IMR-90 (cell line): Measurements from ENCODE around the gene KLHL42. TPM values are rescaled to one million over a fixed set of nuclear protein-coding genes. Genes with fewer than 3 reads are reported as not detected.

ENCODE experiments used
- ATAC-seq: fragments of 200-7000 bp; cut with Tn5 transposase; 2 replicates; pipeline ENCODE4 v1.9.1; 2020; ENCODE audit warnings: low read depth, mild to moderate bottlenecking, moderate library complexity
- BruUV-seq: library from RNA; stranded (reverse); fragments of 400-500 nt; replicated peaks from 2 replicates; lab custom pipeline; 2021; lab: Mats Ljungman, UMichigan
- CTCF ChIA-PET: fragments of 300-600 bp; formaldehyde crosslinking; extraction: SDS; loops from one replicate; lab custom pipeline; 2021; ENCODE audit warnings: antibody characterized with exemption; lab: Yijun Ruan, JAX
- POLR2A ChIA-PET: fragments of 300-600 bp; sonication (Branson Sonifier 250); formaldehyde crosslinking; loops from one replicate; lab custom pipeline; 2022; ENCODE audit warnings: antibody characterized with exemption; ENCODE audit not compliant: unreplicated experiment; lab: Charles Lee
- DNase-seq: peaks from one replicate; pipeline ENCODE4 v3.0.0; 2013
- H2AFZ ChIP-seq: replicated peaks from 2 replicates; pipeline ENCODE3; 2013; ENCODE audit warnings: low read length, mild to moderate bottlenecking; ENCODE audit not compliant: poor library complexity
- H2AK5ac ChIP-seq: 2 replicates; pipeline ENCODE4 v1.6.1; 2013; ENCODE audit warnings: low read depth, low read length, inconsistent platforms
- H2AK9ac ChIP-seq: replicated peaks from 2 replicates; pipeline ENCODE3; 2013; ENCODE audit warnings: mild to moderate bottlenecking, low read depth, low read length, moderate library complexity; ENCODE audit not compliant: poor library complexity
- H2BK120ac ChIP-seq: 2 replicates; pipeline ENCODE4 v1.6.1; 2013; ENCODE audit warnings: low read depth, low read length, inconsistent platforms
- H2BK15ac ChIP-seq: 3 replicates; pipeline ENCODE4 v1.6.1; 2013; ENCODE audit warnings: low read depth, low read length, inconsistent platforms
- H2BK20ac ChIP-seq: 2 replicates; pipeline ENCODE4 v1.6.1; 2013; ENCODE audit warnings: low read depth, mild to moderate bottlenecking, inconsistent platforms, low read length, moderate library complexity
- H2BK5ac ChIP-seq: 2 replicates; pipeline ENCODE4 v1.6.1; 2013; ENCODE audit warnings: mild to moderate bottlenecking, low read depth, low read length, inconsistent platforms; ENCODE audit not compliant: poor library complexity, severe bottlenecking
- H3K14ac ChIP-seq: replicated peaks from 2 replicates; pipeline ENCODE4 v1.6.1; 2013; ENCODE audit warnings: low read depth, low read length, inconsistent platforms
- H3K18ac ChIP-seq: 2 replicates; pipeline ENCODE4 v1.6.1; 2013; ENCODE audit warnings: low read depth, low read length, control low read depth
- H3K23ac ChIP-seq: 2 replicates; pipeline ENCODE4 v1.6.1; 2013; ENCODE audit warnings: low read depth, low read length, inconsistent platforms
- H3K27ac ChIP-seq: 2 replicates; pipeline ENCODE4 v1.5.1; 2013; ENCODE audit warnings: mild to moderate bottlenecking, control low read depth, low read length; ENCODE audit not compliant: insufficient read depth
- H3K27me3 ChIP-seq: 2 replicates; pipeline ENCODE4 v1.6.1; 2013; ENCODE audit warnings: low read length; ENCODE audit not compliant: control insufficient read depth, insufficient read depth
- H3K36me3 ChIP-seq: 2 replicates; pipeline ENCODE4 v1.6.1; 2013; ENCODE audit warnings: low read length, mixed read lengths; ENCODE audit not compliant: control insufficient read depth, insufficient read depth
- H3K4ac ChIP-seq: 2 replicates; pipeline ENCODE4 v1.6.1; 2013; ENCODE audit warnings: low read depth, low read length, inconsistent platforms
- H3K4me1 ChIP-seq: 2 replicates; pipeline ENCODE4 v1.6.1; 2013; ENCODE audit warnings: low read length, mixed read lengths; ENCODE audit not compliant: control insufficient read depth, insufficient read depth
- H3K4me2 ChIP-seq: 2 replicates; pipeline ENCODE4 v1.6.1; 2013; ENCODE audit warnings: low read depth, mild to moderate bottlenecking, control low read depth, low read length, moderate library complexity
- H3K4me3 ChIP-seq: 2 replicates; pipeline ENCODE4 v1.5.1; 2013; ENCODE audit warnings: low read depth, mild to moderate bottlenecking, control low read depth, low read length, moderate library complexity; ENCODE audit not compliant: insufficient read depth
- H3K56ac ChIP-seq: 2 replicates; pipeline ENCODE4 v1.6.1; 2013; ENCODE audit warnings: low read length, inconsistent platforms; ENCODE audit not compliant: insufficient read depth; ENCODE audit errors: extremely low read depth
- H3K79me1 ChIP-seq, 2 experiments: 2 replicates each; pipeline ENCODE4 v1.6.1; 2013; ENCODE audit warnings: low read length in 2 of 2, inconsistent platforms in 1 of 2, low read depth in 1 of 2
- H3K9ac ChIP-seq: 2 replicates; pipeline ENCODE4 v1.6.1; 2013; ENCODE audit warnings: low read depth, low read length, control low read depth
- H3K9me1 ChIP-seq: 2 replicates; pipeline ENCODE4 v1.6.1; 2013; ENCODE audit warnings: low read length, inconsistent platforms; ENCODE audit not compliant: insufficient read depth
- H3K9me3 ChIP-seq: 2 replicates; pipeline ENCODE4 v1.6.1; 2013; ENCODE audit warnings: low read length; ENCODE audit not compliant: control insufficient read depth, insufficient read depth
- H4K20me1 ChIP-seq: 2 replicates; pipeline ENCODE4 v1.6.1; 2013; ENCODE audit warnings: low read length, inconsistent platforms; ENCODE audit not compliant: insufficient read depth
- H4K5ac ChIP-seq: 2 replicates; pipeline ENCODE4 v1.6.1; 2013; ENCODE audit warnings: mild to moderate bottlenecking, low read depth, low read length, control low read depth
- H4K8ac ChIP-seq, 2 experiments: 2 replicates each; pipeline ENCODE4 v1.6.1; 2013; ENCODE audit warnings: low read depth in 2 of 2, low read length in 2 of 2, control low read depth in 1 of 2, inconsistent platforms in 1 of 2
- H4K91ac ChIP-seq: 2 replicates; pipeline ENCODE4 v1.6.1; 2013; ENCODE audit warnings: low read depth, low read length, inconsistent platforms; ENCODE audit not compliant: insufficient read depth
- POLR2A ChIP-seq: IDR thresholded peaks from 2 replicates; pipeline ENCODE4 v1.6.1; 2012; ENCODE audit warnings: mild to moderate bottlenecking, low read depth, low read length
- RCOR1 ChIP-seq: IDR thresholded peaks from 2 replicates; pipeline ENCODE4 v1.6.1; 2012; ENCODE audit warnings: mild to moderate bottlenecking, low read length, improper control_type of control experiment; ENCODE audit not compliant: insufficient replicate concordance
- WGBS, 2 experiments: methylation state at CpG; one replicate each; pipeline versions ENCODE4 v1.1.5 to v1.1.7; 2013; ENCODE audit warnings: missing lambda C conversion rate in 2 of 2; ENCODE audit not compliant: insufficient read length in 1 of 2; ENCODE audit errors: extremely low coverage in 2 of 2; 5-methylcytosine and 5-hydroxymethylcytosine counted together
- dilution Hi-C: fragments of 300-500 bp; cut with HindIII; formaldehyde crosslinking; loops from one replicate; pipeline ENCODE4 v1.14.3; 2018; ENCODE audit warnings: low sequenced_read_pairs; ENCODE audit not compliant: unreplicated experiment
- in situ Hi-C: fragments of 300-500 bp; cut with MboI; formaldehyde crosslinking; loops from 3 replicates; pipeline ENCODE4 v1.14.3; 2019; ENCODE audit warnings: low sequenced_read_pairs, inconsistent platforms, mixed read lengths
- intact Hi-C: fragments of 100-400 bp; cut with micrococcal nuclease; formaldehyde crosslinking; loops from 2 replicates; pipeline ENCODE4 v1.10.0; 2022
- polyA plus RNA-seq, 3 experiments: library from polyadenylated mRNA; depleted of rRNA; stranded (reverse); fragments of >200 nt; gene quantifications; 2 replicates each; pipeline ENCODE4 v1.2.3, GENCODE V29; 2012; ENCODE audit warnings: low replicate concordance in 1 of 3
- total RNA-seq: library from RNA; depleted of rRNA; stranded (reverse); fragments of >200 nt; gene quantifications from 2 replicates; pipeline ENCODE4 v1.2.3, GENCODE V29; 2012

The KLHL42 gene
- total and polyA plus RNA-seq, 2 of the 4 experiments (the other 2 are of a cell fraction): 16.7 to 28.3 TPM

GRCh38 chr12:27802936-27803335 is 22.9 kb downstream of the KLHL42 start:
- ChIA-PET CTCF (no interaction called here), POLR2A (no interaction called here)
- no CpG with 5 or more reads among the region's 2 CpGs for WGBS, 2 experiments

More at GRCh38 chr12:27802936-27803335, 22.9 kb downstream of the KLHL42 start:
- dilution Hi-C loops: no loop called here
- Histone ChIP-seq H2BK120ac (no peak overlapping the region), H4K5ac (no peak overlapping the region), H3K9me3 (no peaks in the 10 kb centered on the region), H3K56ac (no peak overlapping the region), H4K8ac (no peak overlapping the region), H3K4ac (no peak overlapping the region), H2BK20ac (no peak overlapping the region), H3K79me1 (peaks cover 0 to 16% of the 10 kb centered on the region in 2 experiments; a peak in 2 of 4 replicates), H3K36me3 (peaks cover 2% of the 10 kb centered on the region), H4K91ac (no peak overlapping the region), H3K4me2 (no peak overlapping the region), H3K4me1 (no peaks in the 10 kb centered on the region; the same call in 1 of the 2 replicates), H3K27me3 (no peaks in the 10 kb centered on the region), H2BK5ac (no peak overlapping the region), H3K18ac (no peak overlapping the region), H2AFZ (no peak overlapping the region), H2AK5ac (no peak overlapping the region; the same call in 1 of the 2 replicates), H2AK9ac (no peak overlapping the region), H2BK15ac (no peak overlapping the region), H3K9ac (no peak overlapping the region), H4K20me1 (no peaks in the 10 kb centered on the region; the same call in 1 of the 2 replicates), H3K14ac (no peak overlapping the region), H3K4me3 (no peak overlapping the region), H3K23ac (no peak overlapping the region), H3K27ac (no peak overlapping the region), H3K9me1 (peaks cover 15% of the 10 kb centered on the region; the same call in 1 of the 2 replicates)
- TF ChIP-seq RCOR1: no peak
- TF ChIP-seq POLR2A: no peak
- in situ Hi-C loops: no loop called here
- BruUV-seq: no TSS peak
- intact Hi-C loops: no loop called here
- DNase-seq (no peak), ATAC-seq (peak; percentile 44)
